ENCODE results near the gene SAMHD1.
"Not testable (repeated sequence)": the region's sequence is repeated elsewhere in the genome, so short reads cannot be mapped to it uniquely, and the experiment has no call there.

The SAMHD1 gene

GRCh38 chr20:36917943-36918342, 33.6 kb downstream of the SAMHD1 start:
- in situ Hi-C loops (cut with HindIII; ENCODE audit: low sequenced_read_pairs): no loop called here

- in situ Hi-C loops (cut with HindIII; ENCODE audit: low sequenced_read_pairs): no loop called here
Observed at GRCh38 chr20:36917240-36917639, 34.3 kb downstream of the SAMHD1 start.

- in situ Hi-C loops (cut with HindIII; ENCODE audit: low sequenced_read_pairs): no loop called here
Observed at GRCh38 chr20:36916199-36916598, 35.3 kb downstream of the SAMHD1 start.

GRCh38 chr20:36908603-36909002, 42.9 kb downstream of the SAMHD1 start:
- in situ Hi-C loops (cut with HindIII; ENCODE audit: low sequenced_read_pairs): no loop called here

- in situ Hi-C loops (cut with HindIII; ENCODE audit: low sequenced_read_pairs): not testable (repeated sequence)
Observed at GRCh38 chr20:36906086-36906485, 45.4 kb downstream of the SAMHD1 start.

GRCh38 chr20:36905566-36905965, 45.9 kb downstream of the SAMHD1 start:
- in situ Hi-C loops (cut with HindIII; ENCODE audit: low sequenced_read_pairs): not testable (repeated sequence)

- in situ Hi-C loops (cut with HindIII; ENCODE audit: low sequenced_read_pairs): no loop called here
Observed at GRCh38 chr20:36904690-36905089, 46.8 kb downstream of the SAMHD1 start.

GRCh38 chr20:36895036-36895435, 56.5 kb downstream of the SAMHD1 start:
- in situ Hi-C loops (cut with HindIII; ENCODE audit: low sequenced_read_pairs): no loop called here

- in situ Hi-C loops (cut with HindIII; ENCODE audit: low sequenced_read_pairs): no loop called here
Observed at GRCh38 chr20:36893801-36894200, 57.7 kb downstream of the SAMHD1 start.

- in situ Hi-C loops (cut with HindIII; ENCODE audit: low sequenced_read_pairs): no loop called here
Observed at GRCh38 chr20:36891211-36891610, 60.3 kb downstream of the SAMHD1 start.

- in situ Hi-C loops (cut with HindIII; ENCODE audit: low sequenced_read_pairs): no loop called here
Observed at GRCh38 chr20:36890586-36890985, 60.9 kb downstream of the SAMHD1 start.

- in situ Hi-C loops (cut with HindIII; ENCODE audit: low sequenced_read_pairs): no loop called here
Observed at GRCh38 chr20:36888880-36889516, 62.5 kb downstream of the SAMHD1 start.

- in situ Hi-C loops (cut with HindIII; ENCODE audit: low sequenced_read_pairs): no loop called here
Observed at GRCh38 chr20:36887752-36888090, 63.8 kb downstream of the SAMHD1 start.

GRCh38 chr20:36886859-36887751, 64.4 kb downstream of the SAMHD1 start:
- in situ Hi-C loops (cut with HindIII; ENCODE audit: low sequenced_read_pairs): no loop called here

- in situ Hi-C loops (cut with HindIII; ENCODE audit: low sequenced_read_pairs): no loop called here
Observed at GRCh38 chr20:36885356-36885755, 66.2 kb downstream of the SAMHD1 start.

GRCh38 chr20:36883977-36884535, 67.5 kb downstream of the SAMHD1 start:
- in situ Hi-C loops (cut with HindIII; ENCODE audit: low sequenced_read_pairs): no loop called here

GRCh38 chr20:36881888-36882287, 69.6 kb downstream of the SAMHD1 start:
- in situ Hi-C loops (cut with HindIII; ENCODE audit: low sequenced_read_pairs): no loop called here

- in situ Hi-C loops (cut with HindIII; ENCODE audit: low sequenced_read_pairs): no loop called here
Observed at GRCh38 chr20:36881331-36881730, 70.2 kb downstream of the SAMHD1 start.

- in situ Hi-C loops (cut with HindIII; ENCODE audit: low sequenced_read_pairs): no loop called here
Observed at GRCh38 chr20:36880741-36881250, 70.7 kb downstream of the SAMHD1 start.

- in situ Hi-C loops (cut with HindIII; ENCODE audit: low sequenced_read_pairs): no loop called here
Observed at GRCh38 chr20:36878941-36879340, 72.6 kb downstream of the SAMHD1 start.

- in situ Hi-C loops (cut with HindIII; ENCODE audit: low sequenced_read_pairs): no loop called here
Observed at GRCh38 chr20:36876473-36876833, 75.1 kb downstream of the SAMHD1 start.

Measured in DLD1 (cell line).